HL-60 (cell line): ENCODE data around the gene BLID.

Source experiments
- DNase-seq, 2 experiments: peaks; one replicate each; pipeline ENCODE4 v3.0.0-alpha.2; 2010 to 2020; ENCODE audit warnings: low read depth in 1 of 2, low spot score in 1 of 2
- H3K27ac ChIP-seq: fragments of 250-450 bp; sonication (Bioruptor Pico); replicated peaks from 2 replicates; pipeline ENCODE4 v1.5.1; 2020; ENCODE audit warnings: mild to moderate bottlenecking, moderate library complexity
- H3K27me3 ChIP-seq: fragments of 250-450 bp; sonication (Bioruptor Pico); 2 replicates; pipeline ENCODE4 v1.5.1; 2021; ENCODE audit warnings: mild to moderate bottlenecking, moderate library complexity; ENCODE audit not compliant: insufficient read depth, poor library complexity, severe bottlenecking
- H3K4me3 ChIP-seq: replicated peaks from 2 replicates; pipeline ENCODE4 v1.5.1; 2011; ENCODE audit warnings: mild to moderate bottlenecking, control low read depth, low read length; ENCODE audit not compliant: insufficient read depth
- CTCF ChIP-seq: IDR thresholded peaks from one replicate; pipeline ENCODE4 v1.5.1; 2011; ENCODE audit warnings: low read length, control low read depth, inconsistent platforms; ENCODE audit not compliant: insufficient read depth
- GABPA ChIP-seq: IDR thresholded peaks from 2 replicates; pipeline ENCODE4 v1.6.1; 2012; ENCODE audit warnings: low read depth
- POLR2AphosphoS5 ChIP-seq: IDR thresholded peaks from 2 replicates; pipeline ENCODE4 v1.6.1; 2012; ENCODE audit warnings: low read depth
- REST ChIP-seq: IDR thresholded peaks from 2 replicates; pipeline ENCODE4 v1.6.1; 2012; ENCODE audit warnings: low read depth; ENCODE audit not compliant: insufficient replicate concordance
- SPI1 ChIP-seq: IDR thresholded peaks from 2 replicates; pipeline ENCODE4 v1.6.1; 2012; ENCODE audit warnings: low read depth, mild to moderate bottlenecking, borderline replicate concordance

BLID gene

GRCh38 chr11:122127020-122127419 lies 11.0 kb upstream of the BLID start:
- no peak overlapping the region for H3K4me3 ChIP-seq
- DNase-seq = no peak

GRCh38 chr11:122126024-122126688 lies 10.1 kb upstream of the BLID start:
- H3K27ac ChIP-seq = no peak overlapping the region
- TF ChIP-seq CTCF = no peak
- DNase-seq = no peak
- no peak overlapping the region for H3K4me3 ChIP-seq
- H3K27me3 ChIP-seq = no peaks in the 10 kb centered on the region

More at GRCh38 chr11:122127020-122127419, 11.0 kb upstream of the BLID start:
- no peak for TF ChIP-seq REST
- TF ChIP-seq POLR2AphosphoS5 = no peak
- no peak for TF ChIP-seq CTCF
- TF ChIP-seq GABPA = no peak
- no peak for TF ChIP-seq SPI1
- H3K27ac ChIP-seq = no peak overlapping the region
- no peaks in the 10 kb centered on the region for H3K27me3 ChIP-seq

GRCh38 chr11:122123263-122123929 lies 7.4 kb upstream of the BLID start:
- DNase-seq = no peak
- no peak overlapping the region for H3K27ac ChIP-seq
- no peak for TF ChIP-seq POLR2AphosphoS5
- TF ChIP-seq CTCF = no peak
- no peak for TF ChIP-seq REST
- no peak for TF ChIP-seq SPI1
- TF ChIP-seq GABPA = no peak
- H3K4me3 ChIP-seq = no peak overlapping the region
- H3K27me3 ChIP-seq = no peaks in the 10 kb centered on the region
